ENCODE results near the gene COPB1.

COPB1 gene

DNA sequence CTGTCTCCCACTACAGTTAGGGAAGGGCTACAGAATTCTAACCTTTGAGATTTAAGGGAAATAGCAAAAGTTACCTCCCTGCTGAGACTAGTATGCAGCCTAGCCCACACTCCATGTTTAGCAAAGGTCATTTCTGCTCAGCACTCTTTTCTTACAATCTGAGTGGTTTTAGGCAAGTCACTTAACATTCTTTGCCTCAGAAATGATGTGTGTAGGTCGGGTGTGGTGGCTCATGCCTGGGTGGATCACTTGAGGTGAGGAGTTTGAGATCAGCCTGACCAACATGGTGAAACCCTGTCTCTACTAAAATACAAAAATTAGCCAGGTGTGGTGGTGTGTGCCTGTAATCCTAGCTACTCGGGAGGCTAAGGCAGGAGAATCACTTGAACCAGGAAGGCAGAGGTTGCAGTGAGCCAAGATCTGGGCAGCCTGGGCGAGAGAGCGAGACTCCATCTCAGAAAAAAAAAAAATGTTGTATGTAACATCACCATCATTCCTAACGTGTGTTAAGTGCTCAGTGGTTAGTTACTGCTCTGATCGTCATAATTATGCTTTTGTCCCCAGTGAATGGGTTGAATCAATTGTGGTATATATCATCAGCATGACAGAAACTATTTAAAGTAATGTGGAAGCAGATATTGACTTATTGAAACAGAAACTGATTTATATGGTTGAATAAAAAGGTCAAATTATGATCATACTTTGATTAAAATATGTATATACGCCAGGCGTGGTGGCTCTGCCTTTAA, 55.0 kb downstream of the COPB1 start:
- intact Hi-C loops (cut with DNase I): no loop called here
- no peak for DNase-seq

- intact Hi-C loops (cut with DNase I): no loop called here
- DNase-seq: peak in 1 of 10 donors; percentile 37
Measured at GRCh38 chr11:14443638-14444037, 56.0 kb downstream of the COPB1 start.

- no peak for DNase-seq
- intact Hi-C loops (cut with DNase I): no loop called here
Measured at GRCh38 chr11:14435717-14436512, 63.7 kb downstream of the COPB1 start.

GRCh38 chr11:14425621-14426020, 74.0 kb downstream of the COPB1 start:
- DNase-seq: no peak

GRCh38 chr11:14424096-14424495, 75.5 kb downstream of the COPB1 start:
- no peak for DNase-seq
- intact Hi-C loops (cut with DNase I): no loop called here

More at GRCh38 chr11:14425621-14426020, 74.0 kb downstream of the COPB1 start:
- intact Hi-C loops (cut with DNase I): no loop called here

- intact Hi-C loops (cut with DNase I): no loop called here
- no peak for DNase-seq
Measured at GRCh38 chr11:14423633-14424032, 76.0 kb downstream of the COPB1 start.

DNA sequence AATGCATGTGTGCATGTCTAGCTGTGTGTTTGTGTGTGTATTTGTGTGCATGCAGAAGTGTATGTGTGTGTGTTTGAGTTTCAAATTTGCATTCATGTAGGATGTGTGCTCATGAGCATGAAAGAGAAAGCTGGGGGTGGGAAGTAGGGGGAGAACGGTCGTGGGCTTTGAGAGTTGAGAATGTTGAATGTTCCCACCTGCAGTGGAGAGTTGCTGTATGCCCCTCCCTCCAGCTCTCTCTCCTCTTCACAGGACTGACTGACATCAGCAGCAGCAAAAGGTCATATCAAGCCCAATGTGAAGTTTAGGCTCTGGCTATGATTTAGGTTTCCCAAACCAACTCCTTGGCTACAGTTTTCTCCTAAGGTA, 76.8 kb downstream of the COPB1 start:
- intact Hi-C loops (cut with DNase I): no loop called here
- no peak for DNase-seq

- peak; percentile 38 to 96 (median 72) for DNase-seq
- intact Hi-C loops (cut with DNase I): no loop called here
Measured at GRCh38 chr11:14422052-14422813, 77.4 kb downstream of the COPB1 start.

DNA sequence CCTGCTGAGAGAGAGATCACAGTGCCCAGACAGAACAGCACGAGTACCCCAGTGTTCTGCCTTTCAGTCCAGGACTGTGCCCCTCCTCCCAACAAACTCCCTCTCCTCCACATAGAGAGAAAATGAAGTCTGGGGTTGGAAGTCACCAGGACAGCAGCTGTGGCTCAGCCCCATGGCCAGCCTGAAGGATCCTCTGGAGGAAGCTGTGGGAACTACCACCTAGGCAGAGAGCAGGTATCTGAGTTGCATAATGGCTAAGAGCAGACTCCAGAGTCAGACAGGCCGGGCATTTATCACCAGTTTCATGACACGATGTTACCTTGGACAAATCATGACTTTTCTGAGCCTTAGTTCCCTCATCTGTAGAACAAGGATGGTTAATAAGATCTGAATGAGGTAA, 79.4 kb downstream of the COPB1 start:
- no peak for DNase-seq
- intact Hi-C loops (cut with DNase I): no loop called here

DNA sequence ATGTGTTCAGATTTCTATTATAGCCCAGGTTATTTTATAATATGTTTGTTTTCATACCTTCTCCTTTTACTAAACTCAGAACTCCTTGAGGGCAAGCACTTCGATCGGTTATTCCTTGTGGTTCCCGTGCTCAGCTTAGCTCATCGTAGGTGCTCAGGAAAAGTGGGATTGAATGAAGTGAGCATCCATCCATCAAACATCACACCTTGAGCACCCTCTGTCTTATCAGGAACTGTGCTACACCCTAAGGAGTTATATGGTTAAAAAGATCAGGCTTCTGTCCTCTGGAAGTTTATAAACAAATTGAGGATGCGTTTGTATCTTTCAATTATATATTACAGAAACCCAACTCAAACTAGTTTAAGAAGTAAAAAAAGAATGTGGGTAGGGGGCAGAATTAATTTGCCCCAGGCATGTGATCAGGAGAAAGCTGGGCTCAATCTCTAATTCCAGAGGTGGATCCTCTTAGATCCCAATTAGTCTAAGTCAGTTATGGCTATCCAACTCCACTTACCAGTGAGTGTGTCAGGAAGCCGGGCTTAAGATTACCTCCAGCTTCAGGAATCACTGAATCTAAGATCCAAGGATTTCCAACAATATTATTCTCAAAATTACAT, 80.7 kb downstream of the COPB1 start:
- intact Hi-C loops (cut with DNase I): no loop called here

DNA sequence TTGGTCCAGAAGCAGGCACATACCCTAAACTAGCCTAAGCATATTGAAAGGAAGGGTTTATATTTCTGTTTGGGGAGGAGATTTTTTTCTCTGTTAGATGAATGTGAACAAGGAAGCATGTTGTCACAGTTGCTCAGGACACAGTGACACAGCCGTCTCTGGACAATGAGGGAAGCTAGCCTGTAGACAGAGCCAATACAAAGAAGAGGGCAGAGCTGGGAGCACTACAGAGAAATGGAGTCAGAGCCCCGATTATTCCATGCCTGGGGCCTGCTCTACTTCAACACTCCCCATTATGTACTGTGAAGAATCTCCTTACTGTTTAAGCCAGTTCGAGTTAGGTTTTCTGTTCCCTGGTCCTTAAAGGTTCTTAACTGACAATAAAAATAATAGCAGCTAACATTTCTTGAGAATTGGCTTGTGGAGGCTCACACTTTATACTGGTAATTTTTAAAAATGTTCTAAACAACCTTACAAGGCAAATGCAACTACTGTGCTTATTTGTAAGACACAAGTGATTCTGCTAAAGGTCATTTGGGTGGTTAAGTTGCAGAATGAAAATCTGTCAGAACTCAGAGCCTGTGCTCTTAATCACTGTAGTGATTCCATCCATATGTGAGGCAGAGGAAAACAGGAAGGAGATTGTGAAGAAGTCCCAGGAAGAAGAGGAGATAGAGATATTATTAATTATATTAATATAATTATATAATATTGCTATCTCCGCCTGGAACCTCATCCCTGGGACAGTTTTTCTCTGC, 81.8 kb downstream of the COPB1 start:
- intact Hi-C loops (cut with DNase I): no loop called here
- DNase-seq: peak in 1 of 10 donors; percentile 12

More for the DNA sequence above, 80.7 kb downstream of the COPB1 start:
- DNase-seq: no peak

DNA sequence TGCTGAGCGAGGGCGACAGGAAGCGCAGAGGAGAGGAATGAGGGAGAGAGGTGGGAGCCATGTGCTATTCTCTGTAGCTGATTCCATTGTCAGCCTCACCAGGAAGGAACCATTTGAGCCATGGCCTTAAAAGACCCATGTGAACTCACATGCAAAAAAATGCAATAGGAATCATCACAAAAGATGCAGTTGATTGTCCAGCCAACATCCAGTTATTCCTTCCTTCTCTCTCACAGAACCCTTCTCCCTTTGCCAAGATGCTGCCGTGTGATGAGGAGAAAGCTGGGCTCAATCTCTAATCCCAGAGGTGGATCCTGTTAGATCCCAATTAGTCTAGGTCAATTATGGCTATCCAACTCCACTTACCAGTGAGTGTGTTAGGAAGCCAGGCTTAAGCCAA, 82.4 kb downstream of the COPB1 start:
- intact Hi-C loops (cut with DNase I): no loop called here
- no peak for DNase-seq

GRCh38 chr11:14414470-14415461, 84.8 kb downstream of the COPB1 start:
- DNase-seq: no peak
- intact Hi-C loops (cut with DNase I): no loop called here

GRCh38 chr11:14413307-14414069, 86.1 kb downstream of the COPB1 start:
- DNase-seq: peak in 2 of 10 donors; percentile 8 to 74
- intact Hi-C loops (cut with DNase I): no loop called here

GRCh38 chr11:14411818-14412217, 87.8 kb downstream of the COPB1 start:
- intact Hi-C loops (cut with DNase I): no loop called here
- DNase-seq: no peak

- no peak for DNase-seq
- intact Hi-C loops (cut with DNase I): no loop called here
Measured at GRCh38 chr11:14409891-14410290, 89.7 kb downstream of the COPB1 start.

- intact Hi-C loops (cut with DNase I): no loop called here
- DNase-seq: no peak
Measured at GRCh38 chr11:14408612-14409011, 91.0 kb downstream of the COPB1 start.

Data from posterior cingulate gyrus (tissue), 11 donors.